ENCODE data around the gene ELAVL2.

- TF ChIP-seq CTCF (IDR thresholded peaks at IDR 0.05) (no peak), POLR2A (IDR thresholded peaks at IDR 0.05) (no peak)
Measured at GRCh38 chr9:23768861-23769260, 57.2 kb downstream of the ELAVL2 start.

All from right lobe of liver (tissue), 4 donors.